MM.1S (cell line): ENCODE results near the gene CFAP61.

Experiments used
- DNase-seq: peaks from one replicate; pipeline ENCODE4 v3.0.0-alpha.2; 2015
- H2AFZ ChIP-seq: fragments of 300-600 bp; sonication (generic); 2 replicates; pipeline ENCODE4 v1.6.0; 2016; ENCODE audit warnings: antibody characterized with exemption, low read length
- H3F3A ChIP-seq: fragments of 300-600 bp; sonication (generic); 2 replicates; pipeline ENCODE4 v1.6.1; 2016; ENCODE audit warnings: mild to moderate bottlenecking, antibody characterized with exemption, low read length, moderate library complexity, mixed read lengths; ENCODE audit not compliant: insufficient read depth
- H3K27ac ChIP-seq: fragments of 300-600 bp; sonication (generic); 2 replicates; pipeline ENCODE4 v1.5.1; 2016; ENCODE audit warnings: mild to moderate bottlenecking, low read length
- H3K27me3 ChIP-seq: fragments of 300-600 bp; sonication (generic); replicated peaks from 2 replicates; pipeline ENCODE4 v1.6.0; 2016; ENCODE audit warnings: low read length; ENCODE audit not compliant: insufficient read depth
- H3K36me3 ChIP-seq: fragments of 300-600 bp; sonication (generic); replicated peaks from 2 replicates; pipeline ENCODE4 v1.6.1; 2016; ENCODE audit warnings: mild to moderate bottlenecking, low read length, mixed read lengths; ENCODE audit not compliant: insufficient read depth
- H3K4me1 ChIP-seq: fragments of 300-600 bp; sonication (generic); 2 replicates; pipeline ENCODE4 v1.6.1; 2016; ENCODE audit warnings: low read length, mixed read lengths
- H3K4me2 ChIP-seq: fragments of 300-600 bp; sonication (generic); 2 replicates; pipeline ENCODE4 v1.6.0; 2016; ENCODE audit warnings: low read depth, low read length
- H3K4me3 ChIP-seq: fragments of 300-600 bp; sonication (generic); 2 replicates; pipeline ENCODE4 v1.5.1; 2016; ENCODE audit warnings: low read length, mixed read lengths
- H3K79me2 ChIP-seq: fragments of 300-600 bp; sonication (generic); 2 replicates; pipeline ENCODE4 v1.6.1; 2016; ENCODE audit warnings: mixed run types, low read length, mixed read lengths
- H3K9ac ChIP-seq: fragments of 300-600 bp; sonication (generic); 2 replicates; pipeline ENCODE4 v1.6.1; 2016; ENCODE audit warnings: low read length, mixed read lengths
- H3K9me2 ChIP-seq: fragments of 300-600 bp; sonication (generic); replicated peaks from 2 replicates; pipeline ENCODE4 v1.6.1; 2016; ENCODE audit warnings: mild to moderate bottlenecking, low read length, mixed read lengths; ENCODE audit not compliant: insufficient read depth
- H3K9me3 ChIP-seq: fragments of 300-600 bp; sonication (generic); replicated peaks from 2 replicates; pipeline ENCODE4 v1.6.1; 2016; ENCODE audit warnings: mild to moderate bottlenecking, low read length, mixed read lengths; ENCODE audit not compliant: insufficient read depth
- H4K20me1 ChIP-seq: fragments of 300-600 bp; sonication (generic); 2 replicates; pipeline ENCODE4 v1.6.1; 2016; ENCODE audit warnings: mild to moderate bottlenecking, low read length, moderate library complexity, mixed read lengths; ENCODE audit not compliant: insufficient read depth
- CTCF ChIP-seq: fragments of 300-600 bp; sonication (generic); IDR thresholded peaks from 2 replicates; pipeline ENCODE4 v1.5.1; 2016; ENCODE audit warnings: antibody characterized with exemption, low read length, mixed read lengths
- EZH2 ChIP-seq: fragments of 300-600 bp; sonication (generic); optimal IDR thresholded peaks from 2 replicates; pipeline ENCODE3; 2017; ENCODE audit warnings: low read depth, mild to moderate bottlenecking, antibody characterized with exemption, low read length, mixed read lengths
- EZH2phosphoT487 ChIP-seq: fragments of 300-600 bp; sonication (generic); IDR thresholded peaks from 2 replicates; pipeline ENCODE4 v1.6.1; 2018; ENCODE audit warnings: antibody characterized with exemption, low read length

CFAP61 gene

GRCh38 chr20:20304942-20305341 lies 252.6 kb downstream of the CFAP61 start:
- H3K9me3 ChIP-seq = no peaks in the 10 kb centered on the region
- H3K4me2 ChIP-seq = no peak overlapping the region
- no peaks in the 10 kb centered on the region for H3K36me3 ChIP-seq
- H2AFZ ChIP-seq = no peak overlapping the region
- no peak overlapping the region for H3K27ac ChIP-seq
- H4K20me1 ChIP-seq = no peaks in the 10 kb centered on the region
- no peak for DNase-seq
- H3K9me2 ChIP-seq = no peaks in the 10 kb centered on the region
- no peaks in the 10 kb centered on the region for H3K27me3 ChIP-seq
- H3K9ac ChIP-seq = no peak overlapping the region
- H3K79me2 ChIP-seq = no peaks in the 10 kb centered on the region
- H3K4me1 ChIP-seq = no peaks in the 10 kb centered on the region
- no peaks in the 10 kb centered on the region for H3F3A ChIP-seq
- H3K4me3 ChIP-seq = no peak overlapping the region
- no peak for TF ChIP-seq CTCF
- TF ChIP-seq EZH2phosphoT487 = no peak
- no peak for TF ChIP-seq EZH2

GRCh38 chr20:20312562-20312961 lies 260.2 kb downstream of the CFAP61 start:
- H3K36me3 ChIP-seq = no peaks in the 10 kb centered on the region
- H3K4me2 ChIP-seq = no peak overlapping the region
- H3K79me2 ChIP-seq = no peaks in the 10 kb centered on the region
- H2AFZ ChIP-seq = no peak overlapping the region
- H4K20me1 ChIP-seq = no peaks in the 10 kb centered on the region
- TF ChIP-seq EZH2phosphoT487 (no peak), EZH2 (no peak), CTCF (no peak)
- no peaks in the 10 kb centered on the region for H3F3A ChIP-seq
- no peaks in the 10 kb centered on the region for H3K27me3 ChIP-seq
- no peak for DNase-seq
- H3K4me1 ChIP-seq = no peaks in the 10 kb centered on the region
- no peak overlapping the region for H3K9ac ChIP-seq
- no peak overlapping the region for H3K4me3 ChIP-seq
- H3K27ac ChIP-seq = no peak overlapping the region
- H3K9me2 ChIP-seq = no peaks in the 10 kb centered on the region
- no peaks in the 10 kb centered on the region for H3K9me3 ChIP-seq

- Histone ChIP-seq H3F3A (no peaks in the 10 kb centered on the region), H3K36me3 (no peaks in the 10 kb centered on the region), H3K4me3 (no peak overlapping the region), H3K27ac (no peak overlapping the region), H3K4me1 (no peaks in the 10 kb centered on the region), H3K9ac (no peak overlapping the region), H3K27me3 (no peaks in the 10 kb centered on the region), H3K9me2 (no peaks in the 10 kb centered on the region), H4K20me1 (no peaks in the 10 kb centered on the region), H2AFZ (no peak overlapping the region), H3K79me2 (no peaks in the 10 kb centered on the region), H3K9me3 (no peaks in the 10 kb centered on the region), H3K4me2 (no peak overlapping the region)
- no peak for DNase-seq
- TF ChIP-seq EZH2 = no peak
- TF ChIP-seq CTCF = no peak
- TF ChIP-seq EZH2phosphoT487 = no peak
These were observed 264.9 kb downstream of the CFAP61 start for GRCh38 chr20:20317195-20317594.
